K562 treated with DMSO at 1 percent for 48 hours (cell line): Measurements from ENCODE around the gene ZFP90. TPM values are rescaled to one million over a fixed set of nuclear protein-coding genes. Genes with fewer than 3 reads are reported as not detected.

Source experiments
- total RNA-seq: library from RNA; unstranded; fragments of 300-600 nt; gene quantifications from 2 replicates; pipeline ENCODE4 v1.2.3, GENCODE V29; 2022; ENCODE audit warnings: low replicate concordance; ENCODE audit errors: extremely low read depth

Gene ZFP90
- total RNA-seq: not detected in 2 replicates

GRCh38 chr16:68538880-68539701, at the start of gene ZFP90:
Gene ZFP90, plus strand, starts transcription at chr16:68539291. Its CDS starts 502 bp downstream, at chr16:68539793.

Other genes with a start within 250 kb of the ZFP90 start
- not detected in 2 replicates for gene SLC7A6OS, start 228.3 kb upstream of the ZFP90 start, total RNA-seq
- gene PRMT7, start 228.3 kb upstream of the ZFP90 start, total RNA-seq: not detected in 2 replicates
- gene SMPD3, start 90.8 kb upstream of the ZFP90 start, total RNA-seq: not detected in 2 replicates
- not detected in 2 replicates for gene CDH3, start 106.0 kb downstream of the ZFP90 start, total RNA-seq
- gene CDH1, start 198.0 kb downstream of the ZFP90 start, total RNA-seq: not detected in 2 replicates